Measurements from ENCODE around the gene PTK6. TPM values are rescaled to one million over a fixed set of nuclear protein-coding genes. Genes with fewer than 3 reads are reported as not detected.
A peak's percentile ranks its signal among the peaks of the same experiment; 100 is the strongest.

PTK6 gene
- total RNA-seq, 2 donors from 2014 or later, result 0.69 to 1.9 TPM

DNA sequence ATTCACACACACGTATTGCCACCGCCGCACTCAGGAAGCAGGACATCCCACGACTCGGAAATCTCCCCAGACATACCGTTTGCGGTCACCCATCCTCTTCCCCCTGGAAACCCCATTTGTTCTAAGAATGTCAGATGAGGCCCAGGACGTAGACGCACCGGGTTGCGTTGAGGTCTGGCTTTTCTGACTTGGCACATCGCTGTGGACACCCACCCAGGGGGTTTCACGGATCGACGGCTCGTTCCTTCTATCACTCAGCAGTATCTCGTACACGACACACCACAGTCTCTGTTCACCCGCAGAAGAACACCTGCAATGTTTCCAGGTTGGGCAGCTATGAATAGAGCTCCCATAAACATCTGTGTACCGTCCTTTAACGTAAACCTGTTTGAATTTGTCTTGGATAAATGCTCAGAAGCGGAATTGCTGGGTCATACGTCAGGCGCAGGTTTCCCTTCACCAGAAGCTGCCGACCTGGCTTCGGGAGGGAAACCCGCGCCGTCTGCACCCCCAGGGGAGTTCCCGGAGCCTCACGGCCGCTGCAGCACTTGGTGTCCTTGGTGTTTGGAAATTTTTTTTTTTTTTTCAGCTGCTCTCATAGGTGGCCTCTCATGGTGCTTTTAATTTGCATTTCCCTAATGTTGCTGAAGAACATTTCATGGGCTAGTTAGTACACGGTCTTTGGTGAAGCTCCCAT, 29.0 kb downstream of the PTK6 start:
- H3K9me3 Mint-ChIP-seq, result peaks cover 4% of the 10 kb centered on the region
- peak overlapping the region; percentile 29 for H3K4me3 Mint-ChIP-seq

DNA sequence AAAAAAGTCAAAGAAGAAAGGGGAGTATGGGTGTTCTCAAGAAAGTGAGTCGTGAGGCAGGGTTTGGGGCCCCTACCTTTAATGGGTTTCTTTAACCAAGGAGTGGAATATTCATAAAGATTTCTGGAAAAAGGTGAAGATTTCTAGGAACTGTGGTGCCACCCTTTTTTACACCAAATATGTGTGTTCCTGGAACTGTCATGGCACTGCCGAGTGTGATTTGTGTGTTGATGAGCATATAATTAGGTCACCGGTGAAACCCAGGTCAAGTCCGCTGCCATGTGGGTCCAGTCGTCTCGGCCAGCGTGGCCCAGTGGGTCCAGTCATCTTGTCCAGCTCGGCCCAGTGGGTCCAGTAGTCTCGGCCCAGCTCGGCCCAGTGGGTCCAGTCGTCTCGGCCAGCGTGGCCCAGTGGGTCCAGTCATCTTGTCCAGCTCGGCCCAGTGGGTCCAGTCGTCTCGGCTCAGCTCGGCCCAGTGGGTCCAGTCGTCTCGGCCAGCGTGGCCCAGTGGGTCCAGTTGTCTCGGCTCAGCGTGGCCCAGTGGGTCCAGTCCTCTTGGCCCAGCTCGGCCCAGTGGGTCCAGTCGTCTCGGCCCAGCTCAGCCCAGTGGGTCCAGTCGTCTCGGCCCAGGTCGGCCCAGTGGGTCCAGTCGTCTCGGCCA, 30.0 kb downstream of the PTK6 start:
- peaks cover 4% of the 10 kb centered on the region for H3K9me3 Mint-ChIP-seq
- no peaks in the 10 kb centered on the region for H3K4me1 Mint-ChIP-seq
- no peak overlapping the region for H3K4me3 Mint-ChIP-seq
- H3K36me3 Mint-ChIP-seq (ENCODE audit: low read depth), result no peaks in the 10 kb centered on the region
- peaks cover 23% of the 10 kb centered on the region for H3K27me3 Mint-ChIP-seq
- ATAC-seq (replicated peaks), result peak; percentile 41
- H3K27ac Mint-ChIP-seq, result no peak overlapping the region

More for the DNA sequence above, 29.0 kb downstream of the PTK6 start:
- peaks cover 30% of the 10 kb centered on the region for H3K27me3 Mint-ChIP-seq
- peak; percentile 78 for ATAC-seq (replicated peaks)
- no peaks in the 10 kb centered on the region for H3K36me3 Mint-ChIP-seq (ENCODE audit: low read depth)
- H3K27ac Mint-ChIP-seq, result peak overlapping the region; percentile 10
- no peaks in the 10 kb centered on the region for H3K4me1 Mint-ChIP-seq

DNA sequence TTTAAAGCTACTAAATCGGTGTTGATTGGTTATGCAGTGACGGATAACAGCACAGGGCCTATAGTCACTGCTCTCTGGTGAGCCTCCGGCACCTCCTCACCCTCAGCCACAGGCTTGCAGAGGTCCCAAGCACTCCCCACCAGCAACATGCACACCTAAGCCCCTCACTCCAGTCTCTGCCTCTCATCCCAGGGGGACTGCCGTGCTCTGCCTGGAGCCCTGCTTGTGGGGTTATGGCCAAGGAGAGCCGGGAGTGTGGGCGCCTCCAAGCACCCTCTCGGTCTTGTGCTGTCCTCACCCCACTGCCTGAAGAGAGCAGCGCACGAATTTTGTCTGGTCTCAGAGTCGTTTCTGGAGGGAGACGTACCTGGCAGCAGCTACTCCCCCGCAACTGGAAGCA, 31.5 kb downstream of the PTK6 start:
- Mint-ChIP-seq H3K4me3 (no peak overlapping the region), H3K4me1 (no peaks in the 10 kb centered on the region), H3K27me3 (peaks cover 20% of the 10 kb centered on the region), H3K9me3 (peaks cover 4% of the 10 kb centered on the region), H3K27ac (no peak overlapping the region), H3K36me3 (ENCODE audit: low read depth) (no peaks in the 10 kb centered on the region)
- ATAC-seq (replicated peaks), result no peak

DNA sequence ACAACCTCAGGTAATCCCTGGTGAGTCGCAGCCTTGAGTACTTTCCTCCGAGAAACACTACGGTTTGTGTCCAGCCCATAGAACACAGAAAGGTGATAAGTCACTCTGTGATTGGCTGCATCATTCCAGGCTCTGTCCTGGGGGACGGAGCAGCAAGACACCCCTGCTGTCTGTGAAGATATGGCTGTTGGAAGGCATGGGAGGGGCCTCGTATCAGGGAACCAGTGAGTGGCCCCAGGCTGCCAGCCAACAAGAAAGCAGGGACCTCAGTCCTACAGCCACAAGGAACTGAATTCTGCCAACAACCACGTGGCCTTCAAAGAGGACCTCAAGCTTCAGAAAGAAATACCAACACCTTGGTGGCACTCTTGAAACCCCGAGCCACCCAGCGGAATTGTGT, 31.9 kb downstream of the PTK6 start:
- Mint-ChIP-seq H3K27me3 (peaks cover 20% of the 10 kb centered on the region), H3K36me3 (ENCODE audit: low read depth) (no peaks in the 10 kb centered on the region), H3K4me3 (no peak overlapping the region), H3K9me3 (peaks cover 4% of the 10 kb centered on the region), H3K4me1 (no peaks in the 10 kb centered on the region), H3K27ac (no peak overlapping the region)
- ATAC-seq (replicated peaks), result no peak

DNA sequence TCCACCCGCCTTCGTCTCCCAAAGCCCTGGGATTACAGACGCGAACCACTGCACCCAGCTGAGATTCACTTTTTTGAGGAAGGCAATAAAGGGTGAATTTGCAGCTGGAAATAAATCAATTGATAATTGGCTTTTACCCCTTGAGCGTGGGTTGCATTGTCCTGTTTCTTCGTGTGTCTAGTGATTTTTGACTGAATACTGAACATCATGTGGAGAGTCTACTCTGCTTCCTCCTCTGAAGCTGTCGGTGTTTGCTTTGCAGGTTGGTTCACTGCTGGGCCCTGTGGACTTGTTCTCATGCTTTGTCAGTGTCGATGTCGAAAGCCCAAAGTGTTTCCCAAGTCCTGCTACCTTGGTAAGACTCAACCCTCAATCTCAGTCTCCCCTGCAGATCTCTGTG, 32.5 kb downstream of the PTK6 start:
- Mint-ChIP-seq H3K27ac (no peak overlapping the region), H3K36me3 (ENCODE audit: low read depth) (no peaks in the 10 kb centered on the region), H3K27me3 (peaks cover 16% of the 10 kb centered on the region), H3K9me3 (peaks cover 4% of the 10 kb centered on the region), H3K4me1 (no peaks in the 10 kb centered on the region), H3K4me3 (no peak overlapping the region)
- ATAC-seq (replicated peaks), result no peak

DNA sequence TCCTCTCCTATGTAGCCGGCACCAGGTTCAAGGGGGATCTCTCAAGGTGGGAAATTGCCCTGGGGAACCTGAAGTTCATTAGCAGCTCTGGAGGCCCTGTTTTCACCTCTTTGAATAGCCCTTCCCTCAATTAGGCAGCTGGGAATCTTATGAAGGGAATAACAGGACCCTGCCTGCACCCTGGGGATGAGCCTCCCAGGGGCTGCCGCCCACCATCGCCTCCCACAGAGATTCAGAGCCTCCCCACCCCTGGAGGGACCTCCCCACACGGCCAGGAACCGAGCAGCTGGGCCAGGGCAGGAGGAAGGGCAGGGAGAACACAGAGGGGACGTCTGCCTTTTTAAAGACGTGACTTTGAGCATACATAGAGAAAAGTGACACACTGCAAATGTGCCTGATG, 33.7 kb downstream of the PTK6 start:
- Mint-ChIP-seq H3K27ac (no peak overlapping the region), H3K27me3 (peaks cover 10% of the 10 kb centered on the region), H3K36me3 (ENCODE audit: low read depth) (no peaks in the 10 kb centered on the region), H3K4me1 (no peaks in the 10 kb centered on the region), H3K4me3 (no peak overlapping the region), H3K9me3 (peaks cover 4% of the 10 kb centered on the region)
- ATAC-seq (replicated peaks), result no peak

DNA sequence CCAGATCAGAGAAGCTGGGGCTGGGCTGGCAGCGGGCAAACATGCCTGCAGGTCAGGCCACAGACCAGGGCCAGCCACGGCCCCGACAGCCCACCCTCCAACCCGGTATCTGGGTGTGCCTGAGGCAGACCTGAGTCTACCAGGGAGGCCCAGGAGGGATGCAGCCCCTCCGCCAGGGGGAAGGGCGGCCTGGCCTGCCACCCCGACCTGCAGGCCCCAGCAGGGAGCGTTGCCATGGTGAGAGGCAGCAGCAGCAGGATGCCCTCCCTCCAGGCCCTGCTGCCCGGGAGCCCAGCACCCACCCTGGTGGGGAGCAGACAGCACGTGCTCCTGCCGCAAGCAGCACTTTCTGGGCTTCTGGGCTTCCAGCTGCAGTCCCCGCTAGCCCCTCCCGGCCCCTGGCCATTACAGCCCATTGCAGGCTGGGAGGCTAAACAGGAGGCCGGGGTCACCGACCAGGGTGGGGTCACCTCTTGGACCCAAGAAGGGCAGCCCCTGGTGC, 34.5 kb downstream of the PTK6 start:
- no peak overlapping the region for H3K27ac Mint-ChIP-seq
- no peak overlapping the region for H3K4me3 Mint-ChIP-seq
- no peak for ATAC-seq (replicated peaks)
- H3K27me3 Mint-ChIP-seq, result peaks cover 10% of the 10 kb centered on the region
- H3K9me3 Mint-ChIP-seq, result peaks cover 4% of the 10 kb centered on the region
- no peaks in the 10 kb centered on the region for H3K36me3 Mint-ChIP-seq (ENCODE audit: low read depth)
- H3K4me1 Mint-ChIP-seq, result no peaks in the 10 kb centered on the region

DNA sequence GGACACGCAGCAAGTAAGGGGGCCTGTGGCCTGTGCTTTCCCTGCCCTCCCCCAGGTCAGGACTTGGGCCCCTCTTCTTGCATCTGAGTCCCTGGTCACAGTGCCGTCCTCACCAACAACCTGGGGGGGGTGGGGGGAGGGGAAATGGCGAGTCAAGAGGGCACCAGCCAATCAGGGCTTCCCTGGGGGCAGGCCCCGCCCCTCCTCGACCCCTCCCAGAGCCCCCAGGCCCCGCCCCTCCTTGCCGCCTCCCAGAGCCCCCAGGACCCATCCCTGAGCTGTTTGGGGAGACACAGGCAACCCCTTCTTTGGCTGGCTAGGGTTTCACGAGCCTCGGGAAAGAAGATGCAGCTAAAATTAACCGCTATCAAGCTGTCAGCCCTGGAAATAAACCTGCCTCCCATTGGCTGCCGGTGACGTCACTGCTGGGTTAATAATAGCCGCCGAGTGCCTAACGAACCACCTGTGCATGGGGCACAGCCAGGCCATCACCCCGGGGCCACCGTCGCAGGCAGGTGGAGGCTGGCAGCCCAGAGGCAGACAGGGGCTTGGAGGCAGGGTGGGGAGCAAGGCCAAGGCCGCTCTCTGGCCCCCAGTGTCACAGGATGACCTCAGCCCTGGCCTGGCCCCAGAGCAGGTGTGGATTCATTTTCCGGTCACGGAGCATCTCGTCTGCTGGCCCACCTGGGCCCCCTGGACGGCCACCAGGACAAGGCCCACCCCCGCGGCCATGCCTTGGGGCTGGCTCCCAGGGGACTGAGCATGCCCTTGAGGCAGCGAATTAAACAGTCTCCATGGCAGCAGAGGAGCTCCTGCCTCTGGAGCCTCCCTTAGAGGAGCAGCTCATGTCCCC, 35.1 kb downstream of the PTK6 start:
- H3K27ac Mint-ChIP-seq, result no peak overlapping the region
- no peaks in the 10 kb centered on the region for H3K4me1 Mint-ChIP-seq
- ATAC-seq (replicated peaks), result no peak
- H3K27me3 Mint-ChIP-seq, result peaks cover 11% of the 10 kb centered on the region
- peaks cover 4% of the 10 kb centered on the region for H3K9me3 Mint-ChIP-seq
- H3K36me3 Mint-ChIP-seq (ENCODE audit: low read depth), result no peaks in the 10 kb centered on the region
- H3K4me3 Mint-ChIP-seq, result no peak overlapping the region

DNA sequence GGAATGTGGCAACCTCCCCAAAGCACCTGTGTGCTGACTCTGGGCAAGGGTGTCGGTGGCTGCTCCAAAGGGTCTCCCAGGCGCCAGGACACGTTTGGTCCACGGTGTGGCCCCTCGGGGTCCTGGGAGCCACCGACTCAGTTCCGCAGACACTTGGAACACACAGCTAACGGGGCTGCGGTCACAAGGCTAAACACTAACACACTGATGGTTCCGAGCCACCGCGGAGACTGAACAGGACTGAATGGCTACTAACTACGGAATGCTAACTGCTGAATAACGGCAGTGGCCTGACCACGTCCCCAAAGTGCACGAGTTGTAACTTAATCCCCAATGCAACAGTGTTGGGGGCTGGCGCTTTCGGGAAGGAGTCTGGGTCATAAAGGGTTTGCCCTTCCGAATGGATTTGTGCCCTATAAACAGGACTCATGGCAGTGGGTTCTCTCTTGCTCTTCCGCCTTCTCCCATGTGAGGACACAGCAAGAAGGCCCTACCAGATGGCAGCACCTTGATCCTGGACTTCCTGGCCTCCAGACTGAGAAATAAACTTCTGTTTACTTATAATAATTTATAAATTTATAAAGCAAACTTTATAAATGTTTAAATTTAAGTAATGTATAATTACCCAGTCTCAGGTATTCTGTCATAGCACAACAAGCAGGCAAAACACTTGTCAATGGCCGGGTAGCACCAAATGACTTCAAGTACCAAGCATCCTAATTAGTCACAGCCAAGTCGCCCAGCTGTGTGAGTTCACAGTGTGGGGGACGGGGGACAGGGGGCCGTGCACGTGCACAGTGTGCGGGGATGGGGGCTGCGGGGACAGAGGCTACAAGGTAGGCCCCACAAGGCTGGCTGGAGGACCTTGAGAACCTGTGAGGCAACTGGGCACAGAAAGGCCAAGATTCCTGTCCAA, 36.0 kb downstream of the PTK6 start:
- H3K36me3 Mint-ChIP-seq (ENCODE audit: low read depth), result no peaks in the 10 kb centered on the region
- H3K9me3 Mint-ChIP-seq, result peaks cover 4% of the 10 kb centered on the region
- H3K27me3 Mint-ChIP-seq, result peaks cover 11% of the 10 kb centered on the region
- H3K4me1 Mint-ChIP-seq, result no peaks in the 10 kb centered on the region
- no peak overlapping the region for H3K27ac Mint-ChIP-seq
- ATAC-seq (replicated peaks), result no peak
- no peak overlapping the region for H3K4me3 Mint-ChIP-seq

DNA sequence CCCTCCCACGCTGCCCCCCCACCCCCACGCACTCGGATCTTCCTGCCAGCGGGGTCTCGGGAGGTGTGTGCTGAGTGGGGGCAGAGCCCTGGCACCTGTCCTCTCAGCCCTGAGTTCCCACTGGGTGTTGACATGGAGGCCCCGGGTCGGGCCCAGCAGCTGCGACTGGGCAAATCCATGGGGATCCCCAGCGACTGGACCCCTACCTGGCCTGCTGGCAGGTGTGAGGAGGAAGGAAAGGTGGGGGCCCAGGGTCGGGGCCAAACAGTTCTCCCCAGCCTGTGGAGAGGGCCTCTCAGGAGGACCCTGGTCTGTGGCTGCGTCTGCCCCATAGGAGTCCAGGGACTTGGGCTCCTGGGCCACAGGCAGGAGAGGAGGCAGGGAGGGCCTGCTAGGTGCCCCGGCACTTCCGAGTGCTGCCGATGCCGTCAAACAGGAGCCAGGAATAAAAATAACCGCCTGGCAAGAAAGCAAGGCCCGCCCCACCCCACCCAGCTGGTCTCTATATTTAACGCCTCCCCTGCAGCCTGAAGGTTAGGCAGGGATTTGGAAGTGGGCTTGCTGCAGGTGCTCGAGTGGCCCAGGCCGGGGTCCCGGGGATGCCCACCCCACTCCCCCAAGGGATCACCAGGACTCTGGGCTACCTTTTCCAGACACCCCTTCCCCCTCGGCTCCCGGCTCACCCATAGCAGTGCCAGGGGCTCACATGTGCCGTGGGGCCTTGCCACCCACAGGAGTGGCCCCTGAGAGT, 36.9 kb downstream of the PTK6 start:
- no peak overlapping the region for H3K27ac Mint-ChIP-seq
- no peak overlapping the region for H3K4me3 Mint-ChIP-seq
- no peak for ATAC-seq (replicated peaks)

DNA sequence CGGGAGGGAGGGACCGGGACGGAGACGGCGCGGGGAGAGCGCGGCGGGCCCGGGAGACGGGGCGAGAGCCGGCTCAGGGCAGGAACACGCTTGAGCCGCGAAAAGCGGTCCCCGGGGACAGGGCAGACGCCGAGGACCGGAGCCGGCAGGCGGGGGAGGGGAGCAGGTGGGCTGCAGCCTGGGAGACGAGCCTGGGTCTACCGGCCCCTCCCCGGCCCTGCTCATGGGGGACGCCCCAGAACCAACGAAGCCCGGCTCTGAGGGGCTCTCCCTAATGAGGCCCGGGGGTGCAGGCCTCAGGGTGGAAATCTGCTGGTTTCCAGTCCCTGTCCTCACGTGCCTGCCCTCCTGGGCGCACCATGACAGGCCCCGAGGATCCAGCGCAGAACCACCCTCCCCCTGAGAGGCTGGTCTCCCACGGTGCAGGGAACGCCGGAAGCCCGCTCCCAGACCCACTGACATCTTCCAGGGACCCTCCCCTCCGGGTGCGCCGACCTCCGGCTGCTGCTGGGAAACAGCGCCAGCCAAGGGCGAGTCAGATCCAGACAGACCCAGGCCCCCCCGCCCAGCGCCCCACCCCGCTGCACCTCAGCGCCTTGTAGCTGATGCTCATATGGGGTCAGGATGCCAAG, 37.7 kb downstream of the PTK6 start:
- Mint-ChIP-seq H3K9me3 (peaks cover 4% of the 10 kb centered on the region), H3K36me3 (ENCODE audit: low read depth) (no peaks in the 10 kb centered on the region), H3K27me3 (peaks cover 7% of the 10 kb centered on the region), H3K4me3 (no peak overlapping the region), H3K27ac (no peak overlapping the region), H3K4me1 (no peaks in the 10 kb centered on the region)
- ATAC-seq (replicated peaks), result no peak

More for the DNA sequence above, 36.9 kb downstream of the PTK6 start:
- Mint-ChIP-seq H3K4me1 (no peaks in the 10 kb centered on the region), H3K36me3 (ENCODE audit: low read depth) (no peaks in the 10 kb centered on the region), H3K9me3 (peaks cover 4% of the 10 kb centered on the region), H3K27me3 (peaks cover 11% of the 10 kb centered on the region)

DNA sequence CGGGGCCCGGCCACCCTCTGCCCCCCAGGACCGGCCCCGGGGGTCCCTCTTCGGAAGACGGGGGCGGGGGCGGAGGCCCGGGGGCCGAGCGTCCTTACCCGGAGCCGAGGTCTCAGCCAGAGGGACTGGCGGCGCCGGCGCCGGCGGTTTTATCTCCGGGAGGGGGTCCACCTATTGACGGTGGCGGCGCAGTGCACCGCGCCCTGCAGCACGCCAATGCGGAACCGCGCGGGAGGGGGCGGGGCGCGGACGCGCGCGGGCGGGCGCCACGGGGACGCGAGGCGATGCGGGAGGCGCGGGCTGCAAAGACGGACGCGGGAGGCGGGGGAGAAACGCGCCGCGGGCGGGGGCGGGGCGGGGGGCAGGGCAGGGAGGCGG, 38.2 kb downstream of the PTK6 start, which contains the start of gene EEF1A2:
Gene EEF1A2 (minus strand): TSS at position 124 of the 378 bp plus-strand sequence. CDS start 1,320 bp downstream, outside the sequence.
- Mint-ChIP-seq H3K27ac (no peak within 1 kb of the TSS), H3K4me3 (no peak within 1 kb of the TSS), H3K4me1 (no peaks in the 10 kb centered on the region), H3K27me3 (peaks cover 4% of the 10 kb centered on the region), H3K36me3 (ENCODE audit: low read depth) (no peaks in the 10 kb centered on the region), H3K9me3 (peaks cover under 1% of the 10 kb centered on the region)
- no peak for ATAC-seq (replicated peaks)

Data from activated T-helper 17 cell treated with anti-CD3 and anti-CD28 coated beads, Interleukin-2, amount 50 U/mL, for 72 hours (primary cell).